Iris pigment epithelial cell (primary cell): ENCODE data around the gene TUBA4B.

Experiments used
- DNase-seq: peaks from one replicate; pipeline ENCODE4 v3.0.0-alpha.2; 2011; ENCODE audit warnings: low read depth

The TUBA4B gene

DNA sequence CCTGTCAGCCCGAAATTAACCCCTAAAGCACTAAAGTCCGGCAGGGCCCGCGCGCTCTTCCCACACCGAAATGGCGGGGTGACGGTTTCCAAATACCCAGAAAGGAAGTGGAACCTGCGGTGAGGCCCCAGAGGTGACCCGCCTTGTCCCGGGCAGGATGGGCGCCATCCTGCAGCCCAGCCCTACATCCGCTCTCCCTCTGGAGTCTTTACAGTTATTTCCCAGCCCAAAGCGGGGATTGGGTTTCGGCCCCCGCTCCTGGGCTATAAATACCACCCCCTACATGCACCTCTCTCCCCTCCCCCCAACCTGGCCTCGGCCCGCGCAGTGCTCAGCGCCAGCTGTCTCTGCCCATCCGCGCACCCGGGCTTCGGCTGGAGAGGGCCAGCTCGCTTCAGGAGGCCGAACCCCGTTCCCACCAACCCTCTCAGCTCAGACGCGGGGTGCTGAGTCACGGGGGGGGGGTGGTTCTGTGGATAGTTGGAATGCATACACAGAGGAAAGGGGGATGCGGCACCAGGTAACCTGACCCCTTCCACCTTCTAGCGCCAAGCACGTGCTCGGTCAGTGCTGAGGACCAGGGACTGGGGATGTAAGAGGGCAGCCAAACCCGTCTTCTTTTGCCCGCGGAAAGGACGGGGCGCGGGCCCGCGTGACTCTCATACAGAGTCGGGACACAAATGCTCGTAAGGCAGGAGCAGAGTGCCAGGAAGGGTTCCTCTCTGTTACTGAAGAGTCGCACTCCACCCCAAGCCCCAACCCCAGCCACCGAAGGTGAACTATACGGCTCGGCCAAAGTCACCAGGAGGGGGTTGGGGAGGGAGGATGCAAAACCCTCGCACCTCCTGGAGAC, at the start of gene TUBA4B:
Gene TUBA4B, plus strand, starts transcription at position 344 of the 853 bp plus-strand sequence. Its CDS starts 165 bp downstream, at position 509.
- DNase-seq, result peak; percentile 69

DNA sequence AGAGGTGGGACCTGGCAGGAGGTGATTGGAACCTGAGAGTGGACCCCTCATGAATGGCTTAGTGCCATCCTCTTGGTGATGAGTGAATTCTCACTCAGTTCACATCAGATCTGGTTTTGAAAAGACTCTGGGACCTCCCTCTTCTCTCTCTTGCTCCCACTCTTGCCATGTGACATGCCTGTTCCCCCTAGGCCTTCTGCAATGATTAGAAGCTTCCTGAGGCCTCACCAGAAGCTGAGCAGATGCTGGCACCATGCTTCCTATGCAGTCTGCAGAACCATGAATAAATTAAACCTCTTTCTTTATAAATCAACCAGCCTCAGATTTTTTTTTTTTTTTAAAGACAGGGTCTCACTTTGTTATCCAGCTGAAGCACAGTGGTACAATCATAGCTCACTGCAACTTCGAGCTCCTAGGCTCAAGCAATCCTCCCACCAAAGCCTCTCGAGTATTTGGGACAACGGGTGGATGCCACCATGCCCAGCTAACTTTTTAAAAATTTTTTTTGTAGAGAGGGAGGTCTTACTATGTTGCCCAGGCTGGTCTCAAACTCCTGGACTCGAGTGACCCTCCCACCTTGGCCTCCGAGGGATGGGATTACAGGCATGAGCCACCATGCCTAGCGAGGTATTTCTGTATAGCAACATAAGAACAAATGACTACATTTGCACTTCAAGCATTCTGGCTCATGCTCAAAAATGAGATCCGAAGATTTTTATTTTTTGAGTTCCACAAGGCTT, 48.4 kb upstream of the TUBA4B start:
- DNase-seq, result no peak

DNA sequence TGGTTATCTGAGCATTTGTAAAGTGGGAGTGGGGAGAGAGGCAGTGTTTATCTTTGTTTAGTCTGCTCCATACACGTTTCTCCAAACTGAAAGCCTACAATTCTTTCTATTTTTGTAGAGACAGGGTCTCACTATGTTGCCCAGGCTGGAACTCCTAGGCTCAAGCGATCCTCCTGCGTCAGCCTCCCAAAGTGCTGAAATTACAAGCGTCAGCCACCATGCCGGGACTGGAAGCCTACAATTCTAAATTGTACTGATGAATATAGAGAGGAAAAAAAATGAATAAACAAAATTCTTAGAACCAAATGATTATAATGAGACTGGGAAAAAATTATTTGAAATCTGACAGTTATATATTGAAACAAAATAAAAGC, 47.9 kb upstream of the TUBA4B start:
- no peak for DNase-seq

- no peak for DNase-seq
Measured at GRCh38 chr2:219205981-219206327, 47.1 kb upstream of the TUBA4B start.

- peak; percentile 91 for DNase-seq
Measured at GRCh38 chr2:219206328-219207133, 46.5 kb upstream of the TUBA4B start, which contains the start of gene ZFAND2B. ZFAND2B (plus strand) TSS chr2:219206782; CDS start chr2:219206988, 206 bp downstream.

DNA sequence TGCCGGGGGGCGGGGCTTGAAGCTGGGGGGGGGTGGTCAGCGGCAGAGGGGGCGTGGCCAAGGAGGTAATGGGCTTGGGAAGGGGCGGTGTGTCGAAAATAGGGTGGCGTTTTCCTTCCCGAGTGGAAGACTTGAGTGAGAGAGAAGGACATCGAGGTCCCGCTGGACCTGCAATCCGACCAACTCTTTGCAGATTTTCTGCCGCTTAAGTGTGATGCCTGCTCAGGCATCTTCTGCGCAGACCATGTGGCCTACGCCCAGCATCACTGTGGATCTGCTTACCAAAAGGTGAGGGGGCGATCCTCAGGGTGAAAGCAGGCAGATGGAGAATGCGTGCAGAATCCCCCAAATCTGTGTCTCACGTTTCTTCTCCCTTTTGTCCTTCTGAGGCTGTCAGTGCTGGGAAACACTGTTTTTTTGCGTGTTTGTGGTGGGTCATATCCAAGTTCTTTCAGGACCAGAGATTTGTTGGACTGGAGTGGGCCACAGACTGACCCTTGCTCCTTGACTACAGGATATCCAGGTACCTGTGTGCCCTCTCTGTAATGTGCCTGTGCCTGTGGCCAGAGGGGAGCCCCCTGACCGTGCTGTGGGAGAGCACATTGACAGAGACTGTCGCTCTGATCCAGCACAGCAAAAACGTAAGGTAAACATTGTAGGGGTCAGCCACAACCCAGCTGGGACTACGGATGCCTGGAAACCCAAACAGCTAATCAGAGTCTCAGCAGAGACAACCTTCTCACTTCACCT, 45.7 kb upstream of the TUBA4B start:
- DNase-seq, result peak; percentile 11

GRCh38 chr2:219207884-219208740, 44.9 kb upstream of the TUBA4B start:
- peak; percentile 21 for DNase-seq

DNA sequence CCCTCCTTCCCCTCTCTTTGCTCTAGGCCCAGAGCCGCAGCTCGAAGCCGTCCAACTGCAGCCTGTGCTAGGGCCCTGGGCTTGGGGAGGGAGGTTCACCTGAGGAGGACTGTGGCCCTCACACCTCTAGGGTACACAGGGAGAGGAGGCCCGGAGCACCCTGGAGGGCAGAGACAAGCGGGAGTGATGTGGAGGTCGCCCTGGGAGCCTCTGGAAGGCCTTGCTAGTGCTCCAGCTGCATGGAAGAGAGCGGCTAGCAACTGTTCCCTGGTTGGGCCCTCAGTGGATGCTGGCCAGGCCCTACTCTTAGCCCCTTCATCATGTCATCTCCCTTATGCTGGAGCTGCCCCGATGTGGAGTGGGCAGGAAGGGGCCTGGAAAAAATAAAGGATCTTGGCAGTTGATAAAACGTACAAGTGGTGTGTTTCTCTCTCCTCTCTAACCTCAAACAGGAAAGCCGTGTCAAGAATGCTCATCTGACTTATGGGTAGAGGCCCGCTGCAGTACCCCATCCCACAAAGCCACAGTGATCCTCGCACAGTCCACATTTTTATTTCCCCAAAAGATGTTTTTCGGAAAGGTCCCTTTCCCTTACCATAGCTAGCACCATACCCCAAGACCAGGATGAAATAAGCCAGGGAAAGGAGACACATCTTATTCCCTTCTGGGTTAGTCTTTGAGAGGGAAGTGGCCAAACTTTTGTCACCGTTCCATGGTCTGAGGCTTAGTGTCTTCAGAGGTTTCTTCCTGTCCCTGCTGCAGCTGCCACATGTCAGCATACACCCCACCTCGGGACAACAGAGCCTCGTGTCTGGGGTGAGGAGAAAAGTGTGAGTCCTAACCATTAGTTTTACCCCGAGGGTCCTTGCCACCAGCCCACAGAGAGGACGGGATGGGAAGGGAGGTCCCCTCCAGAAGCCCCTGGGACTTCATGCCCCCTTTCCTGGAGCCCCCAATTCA, 43.5 kb upstream of the TUBA4B start:
- no peak for DNase-seq

- DNase-seq, result no peak
Measured at GRCh38 chr2:219210196-219210885, 42.7 kb upstream of the TUBA4B start.

DNA sequence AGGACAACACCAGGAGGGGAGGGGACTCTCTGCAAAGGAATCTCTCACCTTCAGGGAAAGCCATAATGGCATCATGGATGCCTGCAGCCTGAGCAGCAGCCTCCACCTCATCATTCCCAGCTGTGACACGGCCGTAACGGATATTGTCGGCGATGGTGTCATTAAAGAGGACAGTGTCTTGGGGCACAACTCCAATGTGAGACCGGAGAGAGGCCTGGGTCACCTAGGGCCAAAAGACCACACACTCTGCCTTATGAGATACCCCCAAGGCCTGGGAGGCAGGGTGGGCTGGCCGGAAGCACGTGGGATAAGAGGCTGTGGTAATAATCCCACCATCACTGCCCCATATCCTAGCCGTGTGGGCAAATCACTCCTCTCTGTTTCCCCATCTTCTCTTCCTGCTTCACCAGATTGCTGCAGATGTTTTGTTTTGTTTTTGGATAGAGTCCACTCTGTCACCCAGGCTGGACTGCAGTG, 42.1 kb upstream of the TUBA4B start:
- no peak for DNase-seq

GRCh38 chr2:219213026-219213415, 40.0 kb upstream of the TUBA4B start:
- DNase-seq, result no peak

- DNase-seq, result no peak
Measured at GRCh38 chr2:219213486-219214071, 39.5 kb upstream of the TUBA4B start.

DNA sequence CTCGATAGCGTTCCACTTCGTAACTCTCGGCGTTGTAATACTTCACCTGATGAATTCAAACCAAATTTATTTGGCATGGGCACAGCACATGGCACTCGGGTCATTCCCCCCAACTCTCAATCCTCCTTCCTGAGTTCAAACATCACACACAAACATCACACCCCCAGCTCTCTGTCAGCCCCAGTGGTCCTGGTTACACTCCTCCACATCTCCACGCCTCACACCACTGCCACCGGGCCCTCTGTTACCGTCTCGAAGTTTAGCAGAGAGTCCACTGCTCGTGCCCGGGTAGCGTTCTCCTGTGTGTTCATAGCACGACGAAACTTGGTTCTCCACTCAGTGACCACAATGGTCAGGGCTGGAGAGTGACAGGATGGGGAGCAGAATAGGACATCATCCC, 38.9 kb upstream of the TUBA4B start:
- DNase-seq, result no peak

DNA sequence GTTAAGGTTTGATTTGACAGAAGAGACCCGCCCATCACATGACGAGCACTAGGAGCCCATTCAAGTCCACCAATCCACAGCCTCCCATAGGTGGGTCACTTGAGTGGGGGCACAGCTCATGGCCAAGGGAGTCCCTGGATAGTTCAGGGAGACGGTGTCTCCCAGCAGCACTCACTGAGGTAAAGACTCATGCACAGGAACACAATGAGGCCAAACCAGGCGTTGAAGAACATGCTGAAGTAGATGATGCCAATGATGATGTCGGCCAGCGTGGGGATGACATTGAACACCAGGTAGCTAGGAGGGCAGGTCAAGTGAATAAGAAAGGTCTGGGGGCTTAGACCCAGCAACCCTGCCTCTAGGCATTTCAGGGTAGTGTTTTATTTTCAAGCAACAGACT, 38.3 kb upstream of the TUBA4B start:
- no peak for DNase-seq

- DNase-seq, result no peak
Measured at GRCh38 chr2:219215871-219216534, 37.0 kb upstream of the TUBA4B start.

DNA sequence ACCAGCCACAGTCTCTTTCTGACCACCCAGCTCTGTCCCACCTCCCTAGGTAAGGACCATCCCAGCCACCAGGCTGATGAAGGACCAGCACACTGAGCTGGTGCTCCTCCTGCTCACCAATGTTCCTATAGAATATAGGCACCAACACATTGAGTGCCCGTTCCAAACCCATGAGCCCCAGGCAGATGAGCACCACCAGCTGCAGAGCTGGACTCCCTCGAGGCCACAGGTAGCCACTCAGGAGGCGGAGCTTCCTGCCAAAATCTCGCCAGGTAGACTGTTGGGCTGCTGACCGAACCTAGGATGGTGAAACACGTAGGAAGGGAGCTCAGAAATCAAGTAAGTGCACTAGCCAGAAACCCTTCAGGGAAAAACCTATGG, 36.5 kb upstream of the TUBA4B start:
- no peak for DNase-seq

DNA sequence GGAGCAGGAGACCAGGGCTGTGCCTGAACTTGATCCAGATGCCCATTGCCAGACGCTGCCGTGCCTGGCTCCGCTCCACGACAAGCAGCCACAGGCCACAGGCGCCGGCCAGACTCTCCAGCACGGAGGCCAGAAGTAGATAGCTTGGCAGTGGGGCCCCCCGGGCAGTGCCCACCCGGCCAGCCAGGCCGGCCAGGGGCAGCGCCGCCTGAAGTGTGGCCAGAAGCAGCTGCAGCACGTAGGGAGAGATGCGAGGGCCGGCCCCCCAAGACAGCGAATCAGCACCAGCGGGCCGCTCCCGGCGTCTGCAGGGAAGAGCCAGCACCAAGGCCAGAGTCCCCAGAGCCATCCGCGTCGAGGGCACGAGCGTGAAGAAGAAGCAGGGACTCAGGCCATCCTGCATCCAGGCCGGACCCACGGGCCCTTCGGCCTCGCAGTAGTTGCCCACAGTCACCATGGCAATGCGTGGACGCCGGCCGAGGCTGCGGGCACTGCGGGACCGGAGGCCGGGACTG, 34.8 kb upstream of the TUBA4B start:
- peak; percentile 90 for DNase-seq
